Ishikawa (cell line): ENCODE results near the gene COL13A1.

Source experiments
- REST ChIP-seq: IDR thresholded peaks from 2 replicates; pipeline ENCODE4 v1.6.1; 2012; ENCODE audit warnings: low read depth, mild to moderate bottlenecking
- TCF12 ChIP-seq: IDR thresholded peaks from 2 replicates; pipeline ENCODE4 v1.6.1; 2012; ENCODE audit warnings: low read depth
- ZBTB7A ChIP-seq: IDR thresholded peaks from 2 replicates; pipeline ENCODE4 v1.6.1; 2012; ENCODE audit warnings: low read depth
- TF ChIP-seq, protein P1 (sequence below): IDR thresholded peaks from 2 replicates; pipeline ENCODE4 v1.6.1; 2012

- no peak for TF ChIP-seq TCF12
- no peak for TF ChIP-seq REST
- TF ChIP-seq, protein P1, sequence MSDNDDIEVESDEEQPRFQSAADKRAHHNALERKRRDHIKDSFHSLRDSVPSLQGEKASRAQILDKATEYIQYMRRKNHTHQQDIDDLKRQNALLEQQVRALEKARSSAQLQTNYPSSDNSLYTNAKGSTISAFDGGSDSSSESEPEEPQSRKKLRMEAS, result no peak
- no peak for TF ChIP-seq ZBTB7A
These were observed 112.9 kb downstream of the COL13A1 start for GRCh38 chr10:69914398-69915214.
